HG02623 (cell line): ENCODE data around the gene CASP2.
A peak's percentile ranks its signal among the peaks of the same experiment; 100 is the strongest.

ENCODE experiments used
- ATAC-seq: cut with Tn5 transposase; IDR thresholded peaks from one replicate; pipeline ENCODE4 v1.9.1; 2021; ENCODE audit warnings: moderate library complexity; ENCODE audit not compliant: unreplicated experiment

Gene CASP2

DNA sequence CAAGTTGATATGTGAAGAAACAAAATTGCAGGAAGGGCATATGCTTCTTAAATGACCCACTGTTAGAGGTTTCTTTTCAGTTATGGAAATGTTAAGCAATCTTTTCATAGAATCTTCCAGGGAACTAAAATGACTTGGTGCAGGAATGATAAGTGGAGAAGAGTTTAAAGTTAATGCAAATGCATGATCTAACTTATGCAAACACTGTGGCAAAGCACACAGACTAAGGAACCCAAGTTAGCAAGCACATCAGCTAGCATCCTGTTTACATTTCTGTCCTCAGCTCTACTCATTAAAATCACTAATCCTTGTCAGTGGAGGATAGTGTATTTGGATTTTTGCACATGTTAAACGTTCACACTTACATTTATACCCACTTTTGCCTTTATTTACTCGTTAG lies 37.1 kb downstream of the CASP2 start:
- ATAC-seq, result no peak

GRCh38 chr7:143327903-143328302 lies 39.8 kb downstream of the CASP2 start:
- peak; percentile 61 for ATAC-seq

- no peak for ATAC-seq
Measured at GRCh38 chr7:143329471-143330170, 41.5 kb downstream of the CASP2 start.

GRCh38 chr7:143331179-143331801 lies 43.1 kb downstream of the CASP2 start:
- ATAC-seq, result no peak

DNA sequence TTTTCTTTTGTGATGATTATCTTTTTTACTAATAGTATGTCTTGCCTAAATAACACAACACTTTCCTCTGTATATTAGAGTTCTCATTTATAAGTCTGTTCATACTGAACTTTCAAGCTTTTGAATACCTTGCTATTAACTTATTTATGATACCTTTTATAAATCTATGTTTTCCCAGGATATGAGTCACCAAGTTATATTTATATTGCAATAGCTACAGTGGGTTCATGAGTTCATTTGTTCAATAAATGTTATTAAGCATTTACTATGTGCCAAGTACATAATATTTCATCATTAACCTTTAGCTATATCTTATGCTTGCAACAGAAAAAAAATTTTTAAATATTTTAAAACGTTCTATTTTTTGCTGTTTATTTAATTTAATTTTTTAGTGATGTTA lies 46.1 kb downstream of the CASP2 start:
- ATAC-seq, result no peak

- ATAC-seq, result no peak
Measured at GRCh38 chr7:143337216-143337615, 49.1 kb downstream of the CASP2 start.

DNA sequence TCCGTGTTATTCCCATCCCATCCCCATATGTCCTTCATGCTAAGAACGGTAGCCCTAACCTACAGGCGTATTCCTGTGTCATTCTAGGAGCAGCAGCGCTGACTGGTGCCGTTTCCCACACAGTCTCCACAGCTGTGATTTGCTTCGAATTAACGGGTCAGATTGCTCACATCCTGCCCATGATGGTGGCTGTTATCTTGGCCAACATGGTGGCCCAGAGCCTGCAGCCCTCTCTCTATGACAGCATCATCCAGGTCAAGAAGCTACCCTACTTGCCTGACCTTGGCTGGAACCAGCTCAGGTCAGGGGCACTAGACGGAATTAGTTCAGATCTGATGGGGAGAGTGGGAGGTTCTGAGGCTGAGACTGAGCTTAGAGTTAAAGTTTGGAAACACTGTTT lies 53.7 kb downstream of the CASP2 start:
- ATAC-seq, result no peak

DNA sequence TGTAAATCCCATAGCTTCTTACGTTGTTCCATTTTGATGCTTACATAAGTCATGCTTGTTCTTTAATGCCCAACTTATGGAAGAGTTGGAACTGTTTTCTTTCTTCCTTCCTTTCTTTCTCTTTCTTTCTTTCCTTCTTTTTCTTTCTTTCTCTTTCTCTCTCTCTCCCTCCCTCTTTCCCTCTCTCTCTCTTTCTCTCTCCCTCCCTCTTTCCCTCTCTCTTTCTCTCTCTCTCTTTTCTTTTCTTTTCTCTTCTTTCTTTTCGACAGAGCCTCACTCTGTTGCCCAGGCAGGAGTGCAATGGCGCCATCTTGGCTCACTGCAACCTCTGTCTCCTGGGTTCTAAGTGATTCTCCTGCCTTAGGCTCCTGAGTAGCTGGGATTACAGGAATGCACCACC lies 55.4 kb downstream of the CASP2 start:
- ATAC-seq, result no peak

- ATAC-seq, result peak; percentile 82
Measured at GRCh38 chr7:143345428-143345900, 57.3 kb downstream of the CASP2 start.

DNA sequence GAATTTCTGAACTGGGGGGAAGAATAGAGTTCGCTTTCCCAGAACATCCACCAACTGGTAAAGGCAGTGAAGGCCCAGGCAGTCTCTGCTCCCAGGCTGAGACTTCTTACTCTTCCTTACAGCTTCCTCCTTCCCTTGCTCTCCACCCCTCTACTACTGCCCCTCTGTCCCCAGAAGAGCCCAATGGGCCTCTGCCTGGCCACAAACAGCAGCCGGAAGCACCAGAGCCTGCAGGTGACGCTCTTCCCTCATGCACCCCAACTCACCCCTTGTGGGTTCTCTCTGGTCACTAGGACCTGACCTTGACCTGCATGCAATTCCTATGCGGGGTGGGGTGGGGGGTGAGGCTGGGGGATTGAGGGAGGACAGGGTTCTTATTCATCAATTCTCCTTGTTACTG lies 57.9 kb downstream of the CASP2 start:
- no peak for ATAC-seq

- ATAC-seq, result no peak
Measured at GRCh38 chr7:143347950-143348349, 59.8 kb downstream of the CASP2 start.

DNA sequence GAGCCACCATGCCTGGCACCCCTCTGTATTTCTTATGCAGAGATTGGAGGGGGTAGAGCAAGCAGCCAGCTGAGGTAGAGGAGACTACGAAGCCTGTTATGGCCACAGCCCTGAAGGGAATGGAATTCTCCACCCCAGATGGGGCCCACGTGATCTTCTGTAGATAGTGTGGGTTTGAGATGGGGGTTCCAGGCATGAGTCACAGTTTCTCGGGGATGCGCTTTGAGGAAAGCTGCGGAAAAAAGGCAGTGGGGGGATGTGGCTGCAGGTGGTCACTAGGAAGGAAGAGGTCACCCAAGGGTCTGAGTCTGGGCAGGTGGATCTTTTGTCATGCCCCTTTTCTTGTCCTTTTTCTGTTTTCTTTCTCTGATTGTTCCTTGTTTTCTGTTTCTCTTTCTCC lies 62.9 kb downstream of the CASP2 start:
- ATAC-seq, result no peak

DNA sequence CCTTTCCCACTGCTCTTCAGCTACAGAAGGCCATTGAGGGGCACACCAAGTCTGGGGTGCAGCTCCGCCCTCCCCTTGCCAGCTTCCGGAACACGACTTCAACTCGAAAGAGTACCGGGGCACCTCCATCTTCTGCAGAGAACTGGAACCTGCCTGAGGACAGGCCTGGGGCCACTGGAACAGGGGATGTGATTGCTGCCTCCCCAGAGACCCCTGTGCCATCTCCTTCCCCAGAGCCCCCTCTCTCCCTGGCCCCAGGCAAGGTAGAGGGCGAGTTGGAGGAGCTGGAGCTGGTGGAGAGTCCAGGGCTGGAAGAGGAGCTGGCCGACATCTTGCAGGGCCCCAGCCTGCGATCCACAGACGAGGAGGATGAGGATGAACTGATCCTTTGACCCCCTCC lies 63.4 kb downstream of the CASP2 start:
- no peak for ATAC-seq

DNA sequence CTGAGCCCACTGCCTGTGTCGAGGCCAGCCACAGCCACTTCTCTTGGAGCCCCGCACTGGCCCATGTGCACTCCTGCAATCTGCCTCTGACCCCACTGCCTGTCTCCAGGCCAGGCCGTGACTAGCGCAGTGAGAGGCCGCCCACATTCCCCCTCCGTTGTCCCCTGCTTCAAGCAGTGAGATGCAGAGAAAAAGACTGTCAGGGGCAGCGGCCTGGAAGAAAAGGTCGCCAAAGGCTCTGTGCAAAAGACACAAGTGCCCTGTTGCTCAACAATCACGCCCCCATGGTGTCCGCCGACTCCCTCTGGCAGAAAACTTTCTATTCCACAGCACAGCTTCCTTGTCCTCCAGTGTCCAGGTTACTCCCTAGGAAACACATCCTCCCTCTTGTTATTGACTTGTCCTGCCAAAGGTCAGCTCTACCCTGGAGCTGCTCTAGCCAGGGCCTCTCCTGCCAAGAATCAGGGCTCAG lies 64.4 kb downstream of the CASP2 start:
- ATAC-seq, result no peak

DNA sequence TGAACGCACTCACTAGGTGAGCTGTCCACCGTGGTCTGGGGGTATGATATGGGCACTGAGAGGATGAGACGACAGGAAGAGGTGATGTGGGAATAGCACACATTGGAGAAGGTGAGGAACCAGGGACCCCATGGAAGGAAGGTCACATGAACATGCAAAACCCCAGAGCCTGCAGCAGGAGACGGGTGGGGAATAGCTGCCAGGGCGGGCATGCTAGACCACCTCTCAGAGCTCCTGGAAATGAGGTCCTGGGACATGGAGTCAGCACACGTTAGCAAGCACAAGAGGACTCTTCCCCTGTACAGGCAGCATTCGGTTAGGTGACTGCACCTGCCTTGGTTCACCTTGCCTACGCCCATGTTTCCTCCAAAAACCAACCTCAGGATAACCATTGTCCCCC lies 66.2 kb downstream of the CASP2 start:
- ATAC-seq, result no peak

GRCh38 chr7:143354965-143355364 lies 66.8 kb downstream of the CASP2 start:
- ATAC-seq, result no peak

- no peak for ATAC-seq
Measured at GRCh38 chr7:143355450-143356385, 67.6 kb downstream of the CASP2 start.

DNA sequence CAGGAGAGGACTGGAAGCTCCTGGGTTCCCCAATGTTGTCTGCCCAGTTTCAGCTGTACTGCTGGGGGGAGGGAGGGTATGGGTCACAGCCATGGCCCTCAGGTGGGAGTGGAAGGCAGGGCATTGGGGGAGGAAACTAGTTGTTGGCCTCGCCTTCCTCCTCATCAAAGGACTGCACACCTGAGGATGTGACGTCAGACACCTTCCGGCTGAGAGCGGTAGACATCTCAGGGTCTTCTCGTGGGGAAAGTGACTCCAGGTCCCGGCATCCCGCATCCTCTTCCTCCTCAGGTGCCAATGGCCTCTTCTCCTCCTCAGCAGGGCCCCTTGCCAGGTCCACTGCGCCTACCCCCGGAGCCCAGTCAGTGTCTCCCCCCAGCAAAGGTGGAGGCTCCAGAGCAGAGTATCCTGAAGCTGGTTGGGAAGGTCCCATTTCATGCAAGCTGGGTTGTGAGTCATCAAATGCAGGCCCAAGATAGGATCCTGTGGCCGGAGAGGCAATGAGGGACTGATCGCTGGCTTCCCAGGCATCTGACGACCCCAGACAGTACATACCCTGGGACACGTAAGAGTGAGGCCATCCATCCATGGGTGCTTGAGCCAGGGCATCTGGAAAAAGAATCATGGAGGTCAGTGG lies 68.4 kb downstream of the CASP2 start:
- ATAC-seq, result no peak
